Activated CD4-positive, alpha-beta T cell treated with anti-CD3 and anti-CD28 coated beads, Interleukin-2, amount 50 U/mL, for 24 hours (primary cell): ENCODE data around the gene AHNAK.
A peak's percentile ranks its signal among the peaks of the same experiment; 100 is the strongest.
"Not testable (repeated sequence)": the region's sequence is repeated elsewhere in the genome, so short reads cannot be mapped to it uniquely, and the experiment has no call there.

Experiments
- DNase-seq, 2 donors: peaks; one replicate each; pipeline ENCODE4 v3.0.0-alpha.2; 2020; ENCODE audit warnings: low read depth in 1 of 2, low spot score in 1 of 2

Gene AHNAK

DNA sequence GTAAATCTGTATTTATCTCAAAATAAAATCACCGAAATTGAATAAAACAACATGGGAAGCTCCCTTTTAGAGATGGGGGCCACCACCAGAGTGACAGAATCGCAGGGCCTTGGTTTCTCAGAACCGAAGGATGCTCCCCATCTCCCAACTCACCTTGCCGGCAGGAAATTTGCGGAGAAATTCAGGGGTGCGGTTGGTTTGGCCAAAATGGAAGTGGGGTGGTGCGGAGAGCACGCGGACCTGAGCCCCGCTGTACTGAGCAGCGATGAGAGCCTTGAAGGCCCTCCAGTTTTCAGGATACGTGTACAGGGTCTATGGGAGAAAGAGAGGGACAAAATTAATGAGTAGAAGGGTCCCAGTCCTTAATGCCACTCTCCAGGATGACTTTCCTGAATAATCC, 25.8 kb upstream of the AHNAK start:
- no peak for DNase-seq

DNA sequence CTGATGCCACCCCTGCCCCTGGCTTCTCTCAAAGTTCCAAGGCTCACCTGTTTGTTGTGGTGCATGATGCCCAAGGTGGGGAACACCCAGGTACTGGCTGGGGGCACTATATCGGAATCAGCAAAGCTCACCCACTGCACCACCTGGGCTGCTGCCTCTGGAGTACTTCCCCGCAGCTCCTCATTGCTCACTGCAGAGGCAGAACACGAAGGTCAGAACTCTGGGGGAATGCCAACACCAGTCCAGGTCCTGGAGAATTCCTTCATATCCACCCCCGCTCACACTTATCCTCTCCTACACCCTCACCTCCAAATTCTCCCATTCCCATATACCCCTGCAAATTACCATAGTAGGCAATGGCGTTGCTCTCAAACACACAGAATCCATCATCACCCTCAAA, 24.9 kb upstream of the AHNAK start:
- not testable (repeated sequence) for DNase-seq

DNA sequence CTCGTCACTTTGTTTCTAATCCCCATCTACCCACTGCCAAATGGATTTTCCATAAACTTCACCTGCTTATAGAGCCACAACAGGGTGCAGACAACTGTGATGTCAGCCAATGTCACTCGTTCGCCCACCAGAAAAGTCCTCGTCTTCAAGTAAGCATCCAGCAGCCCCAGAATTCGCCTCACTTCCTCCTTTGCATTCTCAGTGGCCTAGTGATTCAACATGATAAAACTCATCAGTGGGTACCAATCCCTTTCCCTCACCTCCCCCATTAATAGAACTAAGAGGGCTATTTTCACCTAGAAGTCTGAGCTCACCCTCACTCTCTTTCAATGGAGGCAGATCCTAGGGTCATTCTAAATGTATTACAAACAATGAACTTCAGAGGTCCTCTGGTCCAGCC, 24.3 kb upstream of the AHNAK start:
- not testable (repeated sequence) for DNase-seq

DNA sequence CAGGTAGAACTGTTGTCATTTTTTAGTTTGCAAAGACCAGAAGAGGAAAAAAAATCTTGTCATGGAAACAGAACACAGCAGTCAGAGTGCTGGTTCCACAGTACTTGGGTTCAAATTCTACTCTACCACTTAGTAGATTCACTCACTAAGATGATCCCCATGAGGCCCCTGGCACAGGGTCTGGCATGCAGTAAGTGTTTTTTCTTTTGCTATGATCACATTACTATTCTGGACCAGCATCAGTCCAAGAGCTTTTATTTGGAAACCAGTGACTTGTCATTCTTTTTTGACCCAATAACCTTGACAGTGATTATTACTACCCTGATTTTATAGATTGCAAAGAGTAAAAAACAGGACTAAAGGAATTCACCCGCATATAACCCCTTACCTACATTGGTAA, 23.0 kb upstream of the AHNAK start:
- DNase-seq: no peak

DNA sequence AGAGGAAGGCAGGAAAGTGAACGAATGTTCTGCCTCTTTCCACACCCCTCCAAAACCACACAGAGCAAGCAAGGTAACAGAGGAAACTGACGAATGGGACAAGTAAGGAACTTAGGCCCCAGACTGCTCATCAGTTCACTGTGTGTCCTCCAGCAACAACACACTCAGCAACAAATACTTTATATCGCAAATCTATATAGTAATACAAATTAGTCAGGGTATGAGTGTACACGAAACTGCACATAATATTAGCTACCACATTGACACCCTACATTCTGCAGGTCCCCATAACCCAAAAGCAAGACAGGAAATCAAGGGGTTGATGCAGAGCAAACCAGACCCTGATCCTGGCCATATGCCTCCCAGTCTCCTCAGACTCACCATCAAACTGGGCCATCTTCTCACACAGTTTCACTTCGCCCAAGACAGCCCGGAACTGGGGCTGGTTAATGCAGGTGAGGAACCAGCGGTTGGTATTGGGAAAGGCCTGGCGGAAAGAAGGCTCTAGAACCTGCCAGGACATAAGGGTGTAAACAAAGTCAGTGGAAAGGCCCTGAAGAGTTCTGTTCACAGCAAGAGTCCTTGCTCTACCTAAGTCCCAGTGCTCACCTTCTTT, 20.5 kb upstream of the AHNAK start:
- no peak for DNase-seq

DNA sequence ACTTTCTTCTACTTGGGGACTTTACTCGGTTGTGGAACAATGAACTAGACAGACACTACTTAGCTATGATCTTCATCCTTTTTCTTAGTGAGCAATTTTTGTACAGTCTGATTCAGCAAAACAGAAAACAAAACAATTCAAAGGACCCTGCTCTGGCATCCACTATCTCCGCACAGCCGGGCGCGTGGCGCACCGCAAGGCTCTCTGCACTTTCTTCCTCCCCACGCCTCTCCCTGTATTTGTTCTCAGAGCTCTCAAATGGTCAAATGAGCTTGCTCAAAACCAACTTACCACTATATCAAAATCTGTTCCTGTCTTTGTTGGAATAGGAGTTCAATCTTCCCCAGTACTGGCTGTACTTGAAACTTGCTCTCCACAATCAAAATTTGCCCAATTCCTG, 19.6 kb upstream of the AHNAK start:
- DNase-seq: no peak

DNA sequence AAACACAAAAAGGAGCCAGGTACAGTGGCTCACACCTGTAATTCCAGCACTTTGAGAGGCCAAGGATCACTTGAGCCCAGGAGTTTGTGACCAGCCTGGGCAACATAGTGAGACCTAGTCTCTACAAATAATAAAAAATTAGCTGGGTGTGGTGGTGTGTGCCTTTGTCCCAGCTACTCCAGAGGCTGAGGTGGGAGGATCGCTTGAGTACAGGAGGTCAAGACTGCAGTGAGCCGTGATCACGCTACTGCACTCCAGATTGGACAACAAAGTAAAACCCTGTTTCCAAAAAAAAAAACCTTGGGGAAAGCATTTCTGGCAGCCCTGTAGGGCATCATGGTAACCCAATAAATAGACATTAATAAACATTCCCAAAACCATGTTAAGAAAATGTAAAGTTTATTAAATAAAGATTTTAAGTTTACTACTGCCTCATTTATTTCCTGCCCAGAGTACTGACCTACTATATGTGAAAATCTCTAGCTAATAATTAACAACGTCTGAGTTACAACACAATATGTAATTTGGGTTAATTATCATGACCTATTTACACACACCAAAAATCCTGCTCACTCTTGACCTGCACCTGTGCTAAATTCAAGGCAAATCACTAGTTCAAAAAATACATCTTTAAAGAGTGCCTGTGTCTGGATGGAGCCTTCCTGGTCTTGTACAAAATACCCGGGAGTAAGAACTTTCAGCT, 18.6 kb upstream of the AHNAK start:
- no peak for DNase-seq

DNA sequence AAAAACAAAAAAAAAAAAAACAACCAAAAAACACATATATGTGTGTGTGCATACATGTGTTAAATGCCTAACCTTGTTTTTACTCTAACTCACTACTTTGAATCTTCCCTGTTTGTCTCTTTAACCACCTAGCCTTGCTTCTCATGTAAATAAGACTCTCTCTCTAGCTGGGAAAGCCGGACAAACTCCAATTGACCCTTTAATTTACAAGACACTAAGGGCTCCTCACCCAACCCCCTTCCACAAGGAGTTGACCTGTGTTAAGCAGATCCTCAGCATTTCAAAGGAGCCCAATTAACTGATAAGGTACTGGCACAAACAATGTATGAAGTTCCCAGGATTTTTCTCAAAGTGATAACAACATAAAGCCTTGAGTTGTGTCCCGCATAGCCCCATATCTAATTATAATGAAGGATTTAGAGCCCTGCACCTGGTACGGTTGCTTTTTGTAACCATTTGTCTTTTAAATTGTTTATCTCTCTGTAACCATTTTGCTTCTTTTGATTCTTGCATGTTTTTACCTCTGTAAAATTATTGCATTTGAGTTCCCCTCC, 15.1 kb upstream of the AHNAK start:
- DNase-seq: not testable (repeated sequence)

DNA sequence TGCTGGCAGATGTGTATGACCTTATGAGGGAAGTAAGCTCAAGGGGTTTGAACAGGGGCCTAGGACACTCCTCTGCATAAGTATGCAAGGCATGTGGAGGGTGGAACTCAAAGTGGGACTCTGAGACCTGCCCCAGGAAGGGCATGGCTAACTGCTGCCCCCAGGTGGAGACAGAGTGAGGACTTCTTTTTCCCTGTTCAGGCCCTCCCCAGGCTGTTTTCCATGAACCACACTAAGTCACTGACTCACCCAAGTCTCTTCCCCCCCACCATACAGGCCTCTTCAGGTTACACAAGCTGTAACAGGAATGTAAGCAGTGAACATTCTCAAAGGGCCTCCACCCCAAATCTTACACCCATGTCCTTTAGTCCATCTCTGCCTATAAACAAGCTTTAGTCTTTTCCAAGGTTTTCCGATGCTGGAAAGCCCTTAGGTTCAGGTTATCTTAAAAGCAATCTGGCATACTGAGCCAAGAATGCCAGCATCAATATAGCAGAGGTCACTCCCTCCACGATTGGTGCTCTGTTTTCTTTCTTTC, 14.0 kb upstream of the AHNAK start:
- peak; percentile 46 to 70 for DNase-seq

DNA sequence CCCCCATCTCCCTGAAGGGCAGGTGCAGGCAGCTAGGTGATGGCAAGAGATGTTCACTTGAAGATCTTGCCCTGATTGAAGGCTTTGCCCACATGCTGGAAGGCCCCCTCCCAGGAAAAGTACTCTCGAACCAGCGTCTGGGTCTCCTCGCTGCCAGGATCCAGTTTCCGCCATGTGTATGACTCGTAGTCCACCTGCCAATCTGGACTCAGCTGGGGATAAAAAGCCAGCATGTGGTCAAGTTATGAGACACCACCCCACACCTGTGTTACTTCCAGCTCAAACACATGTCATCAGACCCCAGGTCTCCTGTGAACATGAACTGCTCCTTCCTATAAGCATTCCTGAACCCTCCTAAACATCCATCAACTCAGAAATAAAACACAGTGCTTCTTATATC, 13.0 kb upstream of the AHNAK start:
- DNase-seq: not testable (repeated sequence)

DNA sequence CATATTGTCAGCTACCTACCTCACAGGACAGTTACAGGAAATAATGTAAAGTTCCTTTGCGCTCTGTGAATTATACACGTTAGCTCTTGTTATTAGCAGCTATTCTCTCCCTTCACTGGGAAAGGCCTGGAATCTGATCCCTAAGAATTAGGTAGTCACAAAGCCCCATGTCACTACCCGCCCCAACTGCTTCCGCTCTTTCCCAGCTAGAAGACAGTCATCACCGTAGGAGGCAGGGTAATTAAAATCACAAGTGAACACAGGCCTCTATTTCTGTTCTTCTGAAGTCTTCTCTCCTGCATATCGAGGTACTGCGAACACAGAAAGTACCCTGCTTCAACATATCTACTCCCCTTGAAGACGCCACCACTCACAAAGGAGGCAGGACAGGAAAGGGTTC, 12.6 kb upstream of the AHNAK start:
- DNase-seq: no peak

DNA sequence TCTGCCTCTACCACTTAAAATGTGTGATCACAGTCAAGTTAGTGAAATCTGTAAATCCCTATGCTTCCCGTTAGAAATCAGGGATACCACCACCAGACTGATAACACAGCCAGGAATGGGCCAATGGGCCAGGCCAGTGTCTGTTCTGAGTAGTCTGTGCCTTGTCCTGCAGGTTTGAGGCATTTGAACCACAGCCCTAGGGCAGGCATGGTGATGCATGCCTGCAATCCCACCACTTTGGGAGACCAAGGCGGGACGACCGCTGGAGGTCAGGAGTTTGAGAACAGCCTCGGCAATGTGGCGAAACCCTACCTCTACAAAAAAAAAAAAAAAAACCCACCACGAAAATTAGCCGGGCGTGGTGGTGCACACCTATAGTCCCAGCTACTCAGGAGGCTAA, 12.1 kb upstream of the AHNAK start:
- DNase-seq: no peak

DNA sequence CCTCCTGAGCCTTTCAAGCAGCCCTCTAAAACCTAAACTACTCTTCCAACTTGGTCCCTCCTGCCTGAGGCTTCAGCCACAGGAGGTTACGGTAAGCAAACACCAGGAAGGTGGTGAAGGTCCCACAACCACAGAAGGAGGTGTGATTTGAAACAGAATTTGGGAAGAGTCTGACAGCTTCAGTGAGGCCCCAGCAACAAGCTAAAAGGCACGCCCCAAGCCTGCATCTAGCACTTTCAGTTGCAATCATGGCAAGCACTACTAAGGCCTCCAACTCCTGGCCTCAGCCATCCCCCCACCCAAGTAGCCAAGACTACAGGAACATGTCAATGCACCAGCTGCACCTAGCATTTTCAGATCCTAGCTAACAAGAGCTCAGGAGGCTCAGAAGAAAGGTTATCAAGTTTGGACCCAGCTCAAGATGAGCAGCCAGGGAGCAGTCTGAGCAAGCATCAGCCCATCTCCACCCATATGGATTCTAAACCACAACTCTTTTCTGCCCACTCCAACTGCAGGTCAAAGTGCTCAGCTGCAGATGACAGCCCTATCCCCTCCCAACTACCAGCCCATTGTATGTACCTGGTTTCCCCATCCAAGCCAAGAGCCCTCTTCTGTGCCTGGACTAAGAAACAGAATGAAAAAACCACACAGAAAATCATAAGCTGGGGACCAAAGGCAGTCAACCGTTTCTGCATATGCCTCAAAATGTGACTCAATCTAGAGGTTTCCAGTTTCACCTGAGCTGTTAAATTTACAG, 10.4 kb upstream of the AHNAK start:
- no peak for DNase-seq

DNA sequence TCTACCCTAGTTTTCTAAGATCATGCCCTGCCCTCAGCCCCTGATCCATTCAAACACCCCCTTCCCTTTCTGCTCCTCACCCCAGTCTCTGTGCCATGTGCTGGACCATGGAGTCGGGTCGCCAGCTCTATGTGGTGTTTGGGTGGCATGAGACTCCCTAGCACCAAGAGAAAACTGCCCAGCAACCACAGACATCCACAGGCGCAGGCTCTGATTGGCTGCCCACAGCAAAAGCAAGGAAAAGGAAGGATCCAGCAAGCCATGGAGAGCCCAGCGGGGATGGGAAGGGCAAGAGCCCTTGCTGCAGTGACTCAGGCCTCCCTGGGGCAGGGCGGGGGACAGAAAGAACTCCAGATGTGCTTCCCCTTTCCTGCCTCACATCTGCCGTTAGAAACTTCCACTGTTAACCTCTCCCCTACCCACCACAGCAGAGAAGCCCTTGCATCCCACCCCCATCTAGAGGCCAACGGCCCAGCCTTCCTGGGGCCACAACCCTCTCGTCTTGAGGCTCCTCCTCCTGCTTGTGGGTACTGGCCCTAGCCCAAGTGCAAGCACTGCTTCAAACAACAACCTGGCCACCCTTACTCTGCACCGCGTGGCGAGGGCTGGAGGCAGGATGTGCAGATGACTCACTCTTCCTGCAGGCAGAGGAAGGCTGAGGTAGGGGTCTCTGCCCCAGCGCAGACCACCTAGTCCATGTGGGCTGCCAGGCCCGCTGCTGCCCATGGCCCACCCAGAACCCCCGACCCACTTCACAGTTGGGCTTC, 9.7 kb upstream of the AHNAK start:
- DNase-seq: peak in 1 of 2 donors; percentile 64

DNA sequence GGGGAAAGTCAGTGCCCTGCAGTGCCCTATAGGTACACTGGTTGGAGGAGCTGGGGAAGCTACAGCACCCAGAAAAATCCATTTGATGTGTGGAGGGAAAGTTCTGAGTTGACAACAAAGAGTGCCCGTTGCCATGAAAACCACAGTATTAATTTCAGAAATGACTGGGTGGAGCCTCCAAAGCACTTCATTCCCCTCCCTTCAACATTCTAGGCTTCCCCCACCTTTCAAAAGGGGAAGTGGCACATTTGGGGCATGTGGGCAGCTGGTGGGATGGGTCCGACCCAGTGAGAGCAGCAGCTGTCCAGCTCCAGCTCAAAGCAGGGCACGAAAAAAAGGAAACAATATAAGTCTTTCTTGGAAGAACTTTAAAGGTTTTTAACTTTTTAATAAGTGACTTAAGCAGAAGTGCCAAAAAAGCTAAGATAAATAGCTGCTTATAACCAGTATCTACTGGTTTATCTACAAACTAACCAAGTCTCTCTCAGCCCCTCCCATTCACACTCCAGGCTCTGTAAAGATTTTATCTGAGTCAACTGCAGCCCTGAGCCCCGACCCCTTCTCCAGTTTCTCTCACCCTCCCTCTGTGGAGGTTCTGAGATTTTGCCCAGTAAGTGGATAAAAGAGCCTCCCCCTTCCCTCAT, 9.0 kb upstream of the AHNAK start:
- peak in 1 of 2 donors; percentile 51 for DNase-seq

DNA sequence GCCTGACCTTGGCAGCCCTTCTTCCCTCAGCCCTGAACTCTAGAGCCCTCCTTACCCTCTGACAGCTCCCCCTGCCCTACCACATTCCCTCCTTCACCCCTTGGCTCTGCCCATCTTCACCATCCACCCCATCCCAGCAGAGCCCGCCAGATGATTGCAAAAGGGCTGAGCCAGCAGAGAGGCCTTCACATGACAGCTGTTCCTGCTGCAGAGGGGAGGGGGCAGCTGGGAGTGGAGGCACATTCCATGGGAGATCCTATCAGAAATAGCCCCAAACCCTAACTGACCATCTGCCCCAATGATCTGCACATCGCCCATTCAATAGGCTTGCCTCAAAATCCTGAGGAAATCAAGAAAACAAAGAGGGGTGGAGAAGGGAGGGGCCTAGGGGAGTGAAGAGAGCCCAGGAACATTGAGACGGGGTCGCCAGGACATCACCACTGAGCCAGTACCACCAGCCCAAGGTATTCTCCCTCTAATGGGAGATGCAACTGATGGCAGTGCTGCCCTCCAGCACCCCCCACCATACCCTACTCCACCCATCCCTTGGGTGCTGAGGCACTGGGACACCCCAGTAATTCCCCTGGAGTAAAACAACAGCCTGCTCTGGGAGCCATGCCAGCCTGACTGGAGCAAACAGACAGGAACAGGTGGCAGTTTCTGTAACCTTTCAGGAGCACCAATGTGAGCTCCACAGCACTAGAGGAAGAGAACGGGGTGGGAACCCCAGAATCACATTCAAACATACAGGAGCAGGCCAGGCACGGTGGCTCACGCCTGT, 8.0 kb upstream of the AHNAK start:
- DNase-seq: no peak

DNA sequence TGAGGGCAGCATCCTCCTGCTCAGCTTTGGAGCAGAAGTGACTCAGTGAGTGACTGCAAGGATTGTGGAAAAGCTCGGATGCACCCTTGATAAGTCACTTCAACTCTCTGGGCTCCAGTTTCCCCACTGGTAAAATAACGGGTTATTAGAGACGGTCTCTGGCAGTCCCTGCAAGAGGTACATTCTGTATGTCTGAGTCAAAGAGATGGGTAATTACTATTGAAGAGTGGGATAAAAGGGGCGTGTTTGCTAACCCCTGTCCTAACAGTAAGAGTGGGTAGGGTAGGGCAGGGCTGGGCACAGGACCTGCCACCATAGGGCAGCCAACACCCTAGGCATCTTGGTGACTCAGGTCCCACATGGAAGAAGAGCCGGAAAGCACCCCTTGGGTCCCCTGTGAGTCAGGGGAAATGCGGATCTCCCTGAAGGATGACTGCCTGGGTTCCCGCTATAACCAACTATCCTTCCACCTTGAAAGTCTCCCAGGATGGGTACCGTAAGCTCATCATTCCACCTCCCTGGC, 7.3 kb upstream of the AHNAK start:
- no peak for DNase-seq

DNA sequence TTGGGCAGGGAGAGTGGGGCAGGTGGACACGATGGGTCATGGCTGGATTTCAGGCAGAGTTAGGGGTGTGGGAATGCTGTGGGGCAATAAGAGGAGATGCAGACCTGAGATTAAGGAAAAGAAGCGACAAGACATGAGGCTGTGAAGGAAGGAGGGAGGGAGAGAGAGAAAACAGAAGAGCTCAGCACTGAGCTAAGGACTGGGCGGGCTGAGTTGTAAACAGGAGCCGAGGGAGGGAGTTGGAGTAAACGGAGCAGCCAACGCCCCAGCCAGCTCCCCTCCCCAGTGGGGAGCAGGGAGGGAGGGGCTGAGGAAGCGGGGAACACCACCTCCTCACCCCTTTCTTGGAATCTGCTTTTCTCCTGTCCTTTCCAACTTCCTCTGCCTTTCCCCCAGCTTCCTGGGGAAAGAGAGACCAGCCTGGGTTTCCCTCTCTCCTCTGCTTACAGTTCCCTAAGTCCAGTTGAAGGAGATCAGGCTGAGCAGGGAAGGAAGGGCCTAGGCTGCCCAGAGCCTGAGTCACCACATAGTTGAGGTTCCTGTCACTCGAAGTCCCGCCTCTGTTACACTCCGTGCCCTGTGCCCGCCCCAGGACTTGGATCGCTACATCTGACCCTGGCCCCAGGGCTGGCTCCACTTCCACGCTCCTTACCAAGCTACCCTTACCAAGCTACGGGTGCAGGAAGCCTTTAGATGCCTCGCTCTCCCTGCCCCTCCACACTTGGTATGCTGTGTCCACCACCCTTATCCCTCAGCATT, 6.7 kb upstream of the AHNAK start:
- no peak for DNase-seq
